SHP77 (cell line): ENCODE results near the gene NUTM2G.
"Not testable (repeated sequence)": the region's sequence is repeated elsewhere in the genome, so short reads cannot be mapped to it uniquely, and the experiment has no call there.

Experiments used
- DNase-seq, 2 experiments: peaks; one replicate each; lab custom pipeline; 2025; lab: John Stamatoyannopoulos, UW

The NUTM2G gene

GRCh38 chr9:96928543-96928942, at the start of gene NUTM2G:
NUTM2G (plus strand) TSS chr9:96928843; CDS start chr9:96929025, 182 bp downstream.
- not testable (repeated sequence) for DNase-seq

GRCh38 chr9:96883922-96884321, 44.7 kb upstream of the NUTM2G start:
- DNase-seq, result no peak

- DNase-seq, result no peak
Observed at GRCh38 chr9:96884443-96884842, 44.2 kb upstream of the NUTM2G start.

- DNase-seq, result no peak
Observed at GRCh38 chr9:96885424-96885823, 43.2 kb upstream of the NUTM2G start.

GRCh38 chr9:96888591-96888990, 40.1 kb upstream of the NUTM2G start:
- DNase-seq, result no peak

- no peak for DNase-seq
Observed at GRCh38 chr9:96892131-96892530, 36.5 kb upstream of the NUTM2G start.

GRCh38 chr9:96900010-96900409, 28.6 kb upstream of the NUTM2G start:
- DNase-seq, result not testable (repeated sequence)

GRCh38 chr9:96904947-96905722, 23.5 kb upstream of the NUTM2G start:
- DNase-seq, result not testable (repeated sequence)

- not testable (repeated sequence) for DNase-seq
Observed at GRCh38 chr9:96908479-96908878, 20.2 kb upstream of the NUTM2G start.

GRCh38 chr9:96915539-96915938, 13.1 kb upstream of the NUTM2G start:
- DNase-seq, result not testable (repeated sequence)

GRCh38 chr9:96916531-96916930, 12.1 kb upstream of the NUTM2G start:
- DNase-seq, result not testable (repeated sequence)

- DNase-seq, result not testable (repeated sequence)
Observed at GRCh38 chr9:96918550-96918949, 10.1 kb upstream of the NUTM2G start.

GRCh38 chr9:96920803-96921202, 7.8 kb upstream of the NUTM2G start:
- not testable (repeated sequence) for DNase-seq

- DNase-seq, result not testable (repeated sequence)
Observed at GRCh38 chr9:96925587-96925986, 3.1 kb upstream of the NUTM2G start.

- not testable (repeated sequence) for DNase-seq
Observed at GRCh38 chr9:96931665-96932064, 3.0 kb downstream of the NUTM2G start.

- not testable (repeated sequence) for DNase-seq
Observed at GRCh38 chr9:96934097-96934496, 5.5 kb downstream of the NUTM2G start.

GRCh38 chr9:96934706-96935105, 6.1 kb downstream of the NUTM2G start:
- DNase-seq, result not testable (repeated sequence)

- not testable (repeated sequence) for DNase-seq
Observed at GRCh38 chr9:96935401-96935800, 6.8 kb downstream of the NUTM2G start.

GRCh38 chr9:96937442-96937841, 8.8 kb downstream of the NUTM2G start:
- not testable (repeated sequence) for DNase-seq

- DNase-seq, result not testable (repeated sequence)
Observed at GRCh38 chr9:96938957-96939665, 10.5 kb downstream of the NUTM2G start.

GRCh38 chr9:96940982-96941381, 12.3 kb downstream of the NUTM2G start:
- DNase-seq, result not testable (repeated sequence)

- DNase-seq, result not testable (repeated sequence)
Observed at GRCh38 chr9:96941628-96942027, 13.0 kb downstream of the NUTM2G start.

- DNase-seq, result not testable (repeated sequence)
Observed at GRCh38 chr9:96942181-96942580, 13.5 kb downstream of the NUTM2G start.
